GM18511 (cell line): ENCODE results near the gene PRKCE.

Source experiments
- ATAC-seq: cut with Tn5 transposase; IDR thresholded peaks from one replicate; pipeline ENCODE4 v1.9.1; 2021; ENCODE audit warnings: mild to moderate bottlenecking, moderate library complexity; ENCODE audit not compliant: unreplicated experiment

Gene PRKCE

GRCh38 chr2:45826884-45827635 lies 175.6 kb downstream of the PRKCE start:
- no peak for ATAC-seq

DNA sequence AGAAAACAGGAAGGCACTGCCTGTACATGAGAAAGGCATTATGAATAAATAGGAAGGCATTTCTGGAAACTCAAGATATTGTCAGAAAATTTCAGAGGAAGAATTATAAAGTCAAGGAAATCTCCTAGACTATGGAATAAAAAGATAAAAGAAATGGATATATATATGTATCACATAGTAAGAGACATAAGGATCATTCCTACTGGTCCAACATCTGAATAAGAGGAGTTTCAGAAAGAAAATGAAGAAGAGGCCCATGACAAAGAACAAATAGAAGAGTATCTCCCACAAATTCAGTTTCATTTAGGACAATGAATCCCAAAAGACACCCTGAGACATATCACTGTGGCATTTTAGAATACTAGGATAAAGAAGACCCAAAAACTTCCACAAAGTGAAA lies 178.8 kb downstream of the PRKCE start:
- no peak for ATAC-seq

GRCh38 chr2:45833301-45833967 lies 182.0 kb downstream of the PRKCE start:
- ATAC-seq: peak; percentile 20

GRCh38 chr2:45833968-45834344 lies 182.5 kb downstream of the PRKCE start:
- peak; percentile 78 for ATAC-seq

DNA sequence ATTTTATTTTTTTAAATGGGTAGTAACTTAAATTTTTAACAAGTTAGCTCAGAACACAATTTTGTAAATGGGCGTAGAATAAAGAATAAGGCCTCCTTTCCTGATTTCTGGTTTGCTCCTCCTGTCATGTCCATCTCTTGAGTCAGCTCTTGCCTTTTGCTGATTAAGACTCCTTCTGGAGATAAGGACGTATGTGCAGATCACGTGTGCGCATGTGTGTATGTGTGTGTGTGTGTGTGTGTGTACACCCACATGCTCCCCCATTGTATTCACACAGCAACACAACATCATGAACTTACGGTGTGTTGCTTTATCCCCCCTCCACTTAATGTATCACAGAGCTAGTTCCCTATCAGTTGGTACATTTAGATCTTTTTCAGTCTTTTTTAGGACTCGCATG lies 182.9 kb downstream of the PRKCE start:
- ATAC-seq: no peak

- no peak for ATAC-seq
Observed at GRCh38 chr2:45834858-45835257, 183.4 kb downstream of the PRKCE start.

- peak; percentile 27 for ATAC-seq
Observed at GRCh38 chr2:45836316-45836715, 184.8 kb downstream of the PRKCE start.

DNA sequence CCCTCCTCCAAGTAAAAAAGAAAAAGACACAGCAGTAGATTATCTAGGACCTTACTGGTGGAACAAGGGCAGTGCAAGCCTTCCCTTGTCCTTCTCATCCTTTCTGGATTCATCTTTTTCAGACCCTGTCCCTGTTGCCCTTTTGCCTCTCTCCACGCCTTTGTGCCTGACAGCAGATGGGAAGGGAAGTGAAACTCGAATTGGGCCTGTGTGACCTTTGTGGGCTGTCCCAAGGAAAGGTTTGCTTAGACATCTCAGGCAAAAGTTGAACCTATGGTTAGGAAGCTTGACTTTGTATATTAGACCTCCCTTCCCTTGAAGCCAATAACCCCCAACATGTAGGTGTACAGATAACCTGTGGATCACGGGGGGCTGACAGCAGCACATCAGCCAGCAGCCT lies 185.3 kb downstream of the PRKCE start:
- peak; percentile 44 for ATAC-seq

- no peak for ATAC-seq
Observed at GRCh38 chr2:45837812-45838341, 186.4 kb downstream of the PRKCE start.

- ATAC-seq: no peak
Observed at GRCh38 chr2:45839508-45840251, 188.2 kb downstream of the PRKCE start.

- no peak for ATAC-seq
Observed at GRCh38 chr2:45840481-45840880, 189.0 kb downstream of the PRKCE start.

DNA sequence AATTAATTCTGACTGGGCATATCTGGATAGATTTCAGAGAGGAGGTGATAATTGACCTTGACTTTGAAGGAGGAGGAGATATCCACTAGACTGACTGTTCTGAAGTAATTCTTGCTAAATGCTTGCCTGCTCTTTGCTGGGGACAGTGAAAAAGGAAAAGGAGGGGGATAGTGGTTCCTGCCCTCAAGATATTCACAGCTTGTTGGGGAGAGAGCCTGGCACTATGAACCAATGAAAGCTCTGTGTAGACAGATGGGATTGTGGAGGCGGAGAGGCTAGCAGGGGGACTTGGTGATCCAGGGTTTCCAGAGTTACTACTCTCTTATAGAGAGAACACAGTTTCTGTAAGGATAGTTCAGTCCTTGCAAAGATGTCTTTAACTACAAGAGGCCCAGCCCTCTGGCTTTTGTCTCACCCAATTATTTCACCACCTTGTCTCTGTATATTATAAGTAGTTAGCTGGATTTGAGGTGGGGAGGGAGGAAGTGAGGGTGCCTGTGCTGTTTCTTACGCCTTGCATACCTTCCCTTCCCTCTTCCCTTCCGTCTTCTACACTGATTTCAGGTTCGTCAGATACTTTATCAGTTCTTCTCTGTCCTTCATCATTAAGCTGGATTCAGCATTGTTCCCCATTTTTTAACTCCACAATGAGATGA lies 190.4 kb downstream of the PRKCE start:
- no peak for ATAC-seq

GRCh38 chr2:45843136-45843535 lies 191.7 kb downstream of the PRKCE start:
- ATAC-seq: peak; percentile 64

DNA sequence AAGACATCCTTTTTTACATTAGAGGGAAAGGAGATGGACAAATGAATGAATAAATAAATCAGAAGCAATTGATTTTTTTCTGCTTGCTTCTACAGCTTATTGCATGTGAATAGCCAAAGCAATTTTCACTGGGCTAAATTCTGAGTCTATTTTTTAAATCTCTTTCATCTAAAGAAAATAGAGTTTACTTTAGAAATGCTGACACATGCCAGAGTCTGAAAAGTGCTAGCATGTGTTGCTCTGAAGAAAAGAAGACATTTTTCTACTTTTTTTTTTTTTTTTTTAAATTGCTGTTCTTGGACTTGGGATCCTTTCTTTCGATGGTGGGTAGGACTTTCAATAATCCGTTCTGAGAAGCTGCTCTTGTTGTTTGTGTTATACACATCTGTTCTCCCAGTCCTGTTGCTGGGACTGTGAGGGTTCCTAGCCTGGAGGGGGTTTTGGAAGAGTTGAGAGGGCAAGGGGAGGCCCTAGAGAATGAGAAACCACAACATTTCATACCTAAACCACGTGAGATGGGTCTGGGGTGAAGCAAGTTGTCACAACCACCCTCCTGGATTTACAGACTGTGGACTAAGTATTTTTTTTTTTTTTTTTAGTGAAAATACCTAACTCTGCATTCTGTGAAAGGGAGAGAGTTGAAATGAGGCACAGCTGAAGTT lies 193.5 kb downstream of the PRKCE start:
- ATAC-seq: no peak

GRCh38 chr2:45845566-45845965 lies 194.1 kb downstream of the PRKCE start:
- ATAC-seq: no peak

DNA sequence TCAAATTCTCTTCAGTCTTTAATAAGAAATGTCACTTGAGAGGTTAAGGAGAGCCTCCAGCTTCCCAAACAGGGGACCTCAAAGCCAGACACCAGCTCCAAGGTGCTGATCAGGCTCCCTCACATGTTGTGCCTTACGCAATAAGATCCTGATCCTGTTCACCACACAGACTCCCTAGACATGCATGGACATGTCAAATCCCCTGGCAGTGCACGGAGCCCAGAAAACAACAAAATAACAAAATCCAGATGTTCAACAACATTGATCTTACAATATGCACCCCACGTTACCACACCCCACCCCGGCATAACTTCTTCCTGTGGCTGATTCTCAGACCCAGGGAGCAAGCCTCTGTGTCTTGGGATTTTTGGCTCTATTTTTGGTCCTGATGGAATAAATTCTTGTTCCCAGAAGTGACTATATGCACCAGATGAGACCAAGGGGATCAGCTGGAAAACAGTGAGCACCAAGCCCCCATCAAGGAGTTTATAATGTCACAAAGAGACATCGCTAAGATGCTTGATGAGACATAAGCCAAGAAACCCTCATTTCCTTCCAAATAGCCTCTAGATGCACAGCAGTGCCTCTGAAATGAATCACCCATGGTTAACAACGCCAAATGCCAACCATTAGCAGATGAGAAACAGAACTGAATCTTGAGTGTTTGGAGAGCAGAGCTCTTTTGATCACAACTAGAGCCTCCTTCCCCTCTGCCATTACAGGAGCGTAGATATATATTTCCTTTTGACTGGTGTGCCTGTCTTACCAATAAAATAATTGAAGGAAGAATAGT lies 198.2 kb downstream of the PRKCE start:
- no peak for ATAC-seq

- no peak for ATAC-seq
Observed at GRCh38 chr2:45850558-45850957, 199.1 kb downstream of the PRKCE start.

- ATAC-seq: no peak
Observed at GRCh38 chr2:45851111-45851510, 199.6 kb downstream of the PRKCE start.

- ATAC-seq: no peak
Observed at GRCh38 chr2:45851576-45852304, 200.3 kb downstream of the PRKCE start.
